AG04449 (cell line): ENCODE results near the gene ESCO1.
A peak's percentile ranks its signal among the peaks of the same experiment; 100 is the strongest.

Experiments used
- CTCF ChIA-PET: fragments of 350-600 bp; formaldehyde crosslinking; extraction: SDS; loops from one replicate; lab custom pipeline; 2021; ENCODE audit warnings: antibody characterized with exemption; lab: Yijun Ruan, JAX
- POLR2A ChIA-PET: fragments of 400-600, 350-600 bp; formaldehyde crosslinking; extraction: SDS; loops from one replicate; lab custom pipeline; 2020; ENCODE audit warnings: antibody characterized with exemption, inconsistent platforms; lab: Yijun Ruan, JAX
- DNase-seq: peaks from one replicate; pipeline ENCODE4 v3.0.0-alpha.2; 2010; ENCODE audit warnings: low read depth, low spot score
- H3K4me3 ChIP-seq: 2 replicates; pipeline ENCODE4 v1.5.1; 2011; ENCODE audit warnings: low read depth, mild to moderate bottlenecking, control low read depth, low read length
- CTCF ChIP-seq: IDR thresholded peaks from one replicate; pipeline ENCODE4 v1.5.1; 2011; ENCODE audit warnings: mild to moderate bottlenecking, moderate library complexity, low read length, control low read depth, inconsistent platforms; ENCODE audit not compliant: insufficient read depth; ENCODE audit errors: missing control alignments

Gene ESCO1

GRCh38 chr18:21502661-21503060 lies 97.8 kb downstream of the ESCO1 start:
- ChIA-PET POLR2A (no interaction called here), CTCF (interaction anchor here (1.1 to 2.3 kb wide), 4 partner anchors 11 to 98 kb away, joined by 3 to 6 read pairs (median 4); partner anchors contain the start of gene ESCO1)
- DNase-seq = no peak
- no peak overlapping the region for H3K4me3 ChIP-seq
- TF ChIP-seq CTCF = no peak

GRCh38 chr18:21499997-21500396 lies 100.5 kb downstream of the ESCO1 start:
- ChIA-PET CTCF (interaction anchor here (4.5 kb wide), 1 partner anchor 12 kb away, joined by 21 read pairs; no protein-coding TSS in a partner anchor), POLR2A (no interaction called here)
- TF ChIP-seq CTCF = no peak
- no peak for DNase-seq
- H3K4me3 ChIP-seq = no peak overlapping the region

- no peak overlapping the region for H3K4me3 ChIP-seq
- TF ChIP-seq CTCF = no peak
- CTCF ChIA-PET = interaction anchor here (1.5 to 4.5 kb wide), 2 partner anchors 8 to 11 kb away, joined by 7 to 21 read pairs; no protein-coding TSS in a partner anchor
- POLR2A ChIA-PET = no interaction called here
- no peak for DNase-seq
Measured at GRCh38 chr18:21496277-21496835, 104.1 kb downstream of the ESCO1 start.

GRCh38 chr18:21490748-21491147 lies 109.8 kb downstream of the ESCO1 start:
- TF ChIP-seq CTCF = no peak
- DNase-seq = no peak
- ChIA-PET POLR2A (no interaction called here), CTCF (interaction anchor here (1.4 to 2.9 kb wide), 5 partner anchors 11 to 330 kb away, joined by 3 to 9 read pairs (median 5); partner anchors contain the start of gene ESCO1)
- no peak overlapping the region for H3K4me3 ChIP-seq

GRCh38 chr18:21489919-21490495 lies 110.5 kb downstream of the ESCO1 start:
- TF ChIP-seq CTCF = no peak
- ChIA-PET CTCF (interaction anchor here (0.9 to 3.9 kb wide), 14 partner anchors 8 to 465 kb away, joined by 3 to 22 read pairs (median 8); partner anchors contain the start of gene ESCO1), POLR2A (no interaction called here)
- DNase-seq = no peak
- no peak overlapping the region for H3K4me3 ChIP-seq

- POLR2A ChIA-PET = no interaction called here
- TF ChIP-seq CTCF = peak; percentile 68
- CTCF ChIA-PET = interaction anchor here (0.7 to 3.9 kb wide), 21 partner anchors 9 to 466 kb away, joined by 3 to 22 read pairs (median 6); partner anchors contain the start of gene ESCO1
- no peak overlapping the region for H3K4me3 ChIP-seq
- DNase-seq = peak; percentile 9
Measured at GRCh38 chr18:21489119-21489750, 111.3 kb downstream of the ESCO1 start.
